Nephron (organoid): ENCODE results near the gene PCGF3.
A peak's percentile ranks its signal among the peaks of the same experiment; 100 is the strongest.

ENCODE experiments used
- H3K27ac Mint-ChIP-seq, 3 experiments: 2 replicates each; pipeline ENCODE4 v1.8.0; 2020; ENCODE audit warnings: mixed read lengths in 3 of 3, mild to moderate bottlenecking in 2 of 3, moderate library complexity in 1 of 3
- H3K27me3 Mint-ChIP-seq: 2 replicates; pipeline ENCODE4 v1.8.0; 2021; ENCODE audit warnings: low read depth, mild to moderate bottlenecking, moderate library complexity, mixed read lengths
- H3K36me3 Mint-ChIP-seq: 2 replicates; pipeline ENCODE4 v1.8.0; 2020; ENCODE audit warnings: low read depth, mixed read lengths
- H3K4me1 Mint-ChIP-seq: 2 replicates; pipeline ENCODE4 v1.8.0; 2020; ENCODE audit warnings: mixed read lengths
- H3K4me3 Mint-ChIP-seq, 3 experiments: 2 replicates each; pipeline ENCODE4 v1.8.0; 2020; ENCODE audit warnings: mild to moderate bottlenecking in 3 of 3, mixed read lengths in 3 of 3, moderate library complexity in 2 of 3
- H3K9me3 Mint-ChIP-seq: 2 replicates; pipeline ENCODE4 v1.8.0; 2020; ENCODE audit warnings: mixed read lengths
- CTCF ChIP-seq, 3 experiments: fragments of 200-600 bp; sonication (generic); IDR thresholded peaks; one replicate each; pipeline ENCODE4 v1.5.0; 2021; ENCODE audit warnings: antibody characterized with exemption in 3 of 3; ENCODE audit not compliant: unreplicated experiment in 3 of 3

Gene PCGF3

GRCh38 chr4:680091-680490 is 25.5 kb upstream of the PCGF3 start:
- peaks cover 22% of the 10 kb centered on the region for H3K4me1 Mint-ChIP-seq
- no peaks in the 10 kb centered on the region for H3K36me3 Mint-ChIP-seq
- no peak for TF ChIP-seq CTCF (IDR thresholded peaks at IDR 0.05; ENCODE audit: unreplicated experiment in 3 of 3)
- no peaks in the 10 kb centered on the region for H3K9me3 Mint-ChIP-seq
- peak overlapping the region; percentile 59 to 69 (median 65) for H3K4me3 Mint-ChIP-seq
- peaks cover 7% of the 10 kb centered on the region for H3K27me3 Mint-ChIP-seq
- H3K27ac Mint-ChIP-seq = no peak overlapping the region

GRCh38 chr4:680551-680927 is 25.1 kb upstream of the PCGF3 start:
- Mint-ChIP-seq H3K36me3 (no peaks in the 10 kb centered on the region), H3K4me3 (peak overlapping the region; percentile 59 to 69 (median 65)), H3K27me3 (peaks cover 7% of the 10 kb centered on the region), H3K4me1 (peaks cover 27% of the 10 kb centered on the region), H3K27ac (no peak overlapping the region), H3K9me3 (no peaks in the 10 kb centered on the region)
- no peak for TF ChIP-seq CTCF (IDR thresholded peaks at IDR 0.05; ENCODE audit: unreplicated experiment in 3 of 3)

- H3K9me3 Mint-ChIP-seq = no peaks in the 10 kb centered on the region
- no peak overlapping the region for H3K27ac Mint-ChIP-seq
- peak overlapping the region; percentile 59 to 69 (median 65) for H3K4me3 Mint-ChIP-seq
- no peaks in the 10 kb centered on the region for H3K36me3 Mint-ChIP-seq
- H3K4me1 Mint-ChIP-seq = peaks cover 27% of the 10 kb centered on the region
- peaks cover 7% of the 10 kb centered on the region for H3K27me3 Mint-ChIP-seq
- no peak for TF ChIP-seq CTCF (IDR thresholded peaks at IDR 0.05; ENCODE audit: unreplicated experiment in 3 of 3)
Observed at GRCh38 chr4:680928-681645, 24.5 kb upstream of the PCGF3 start.

GRCh38 chr4:681736-682451 is 23.7 kb upstream of the PCGF3 start:
- H3K27me3 Mint-ChIP-seq = peaks cover 7% of the 10 kb centered on the region
- H3K4me3 Mint-ChIP-seq = peak overlapping the region in 2 of 3 experiments; percentile 56 to 61
- H3K36me3 Mint-ChIP-seq = no peaks in the 10 kb centered on the region
- H3K4me1 Mint-ChIP-seq = peaks cover 27% of the 10 kb centered on the region
- H3K9me3 Mint-ChIP-seq = no peaks in the 10 kb centered on the region
- no peak for TF ChIP-seq CTCF (IDR thresholded peaks at IDR 0.05; ENCODE audit: unreplicated experiment in 3 of 3)
- H3K27ac Mint-ChIP-seq = no peak overlapping the region

GRCh38 chr4:682490-683172 is 23.0 kb upstream of the PCGF3 start:
- peaks cover 7% of the 10 kb centered on the region for H3K27me3 Mint-ChIP-seq
- H3K27ac Mint-ChIP-seq = no peak overlapping the region
- H3K36me3 Mint-ChIP-seq = no peaks in the 10 kb centered on the region
- TF ChIP-seq CTCF (IDR thresholded peaks at IDR 0.05; ENCODE audit: unreplicated experiment in 3 of 3) = no peak
- H3K4me1 Mint-ChIP-seq = peaks cover 24% of the 10 kb centered on the region
- no peaks in the 10 kb centered on the region for H3K9me3 Mint-ChIP-seq
- H3K4me3 Mint-ChIP-seq = peak overlapping the region in 2 of 3 experiments; percentile 17 to 43
